ENCODE measurements around the gene VTI1A. TPM values are rescaled to one million over a fixed set of nuclear protein-coding genes. Genes with fewer than 3 reads are reported as not detected.

VTI1A gene
- polyA plus RNA-seq, 2 of the 4 experiments (the other 2 are of a cell fraction) = 17.0 to 25.3 TPM

DNA sequence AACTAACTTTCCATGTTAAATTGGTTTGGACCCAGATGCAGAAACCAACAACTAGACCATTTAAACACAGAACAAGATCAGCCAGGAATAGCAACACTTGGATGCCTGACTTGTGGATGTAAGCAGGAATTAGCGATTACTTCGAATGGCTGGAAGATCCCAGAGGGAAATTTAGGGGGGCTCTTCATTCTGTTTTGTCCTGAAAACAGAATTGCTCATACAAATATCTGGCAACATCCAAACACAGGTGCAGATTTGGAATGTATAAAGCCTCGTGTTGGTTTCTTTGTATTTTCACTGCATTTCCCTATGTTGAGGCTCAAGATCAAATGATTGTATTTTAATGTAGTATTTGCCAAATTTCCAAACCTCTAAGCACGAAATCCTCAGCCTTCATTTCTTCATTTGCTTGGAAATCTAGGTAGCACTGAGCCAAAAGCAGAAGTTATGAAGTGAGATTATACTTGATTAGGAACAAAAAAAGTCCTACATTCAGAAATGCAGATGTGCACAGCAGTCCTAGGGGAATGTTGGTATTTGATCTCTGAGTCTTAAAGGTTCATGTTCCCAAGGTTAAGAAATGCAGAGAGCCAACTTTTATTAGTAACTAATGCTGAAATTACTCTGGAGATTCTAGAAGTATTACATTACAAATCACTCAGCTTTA, 254.3 kb downstream of the VTI1A start (continued):
- no peak for TF ChIP-seq PHF8 (IDR thresholded peaks at IDR 0.05; ENCODE audit: borderline replicate concordance, low read depth)
- no peak for TF ChIP-seq RAD21 (conservative IDR thresholded peaks at IDR 0.05 in 1 of 2, IDR thresholded peaks at IDR 0.05 in 1 of 2)
- TF ChIP-seq EP300 (IDR thresholded peaks at IDR 0.05) = no peak
- TF ChIP-seq, protein P1, sequence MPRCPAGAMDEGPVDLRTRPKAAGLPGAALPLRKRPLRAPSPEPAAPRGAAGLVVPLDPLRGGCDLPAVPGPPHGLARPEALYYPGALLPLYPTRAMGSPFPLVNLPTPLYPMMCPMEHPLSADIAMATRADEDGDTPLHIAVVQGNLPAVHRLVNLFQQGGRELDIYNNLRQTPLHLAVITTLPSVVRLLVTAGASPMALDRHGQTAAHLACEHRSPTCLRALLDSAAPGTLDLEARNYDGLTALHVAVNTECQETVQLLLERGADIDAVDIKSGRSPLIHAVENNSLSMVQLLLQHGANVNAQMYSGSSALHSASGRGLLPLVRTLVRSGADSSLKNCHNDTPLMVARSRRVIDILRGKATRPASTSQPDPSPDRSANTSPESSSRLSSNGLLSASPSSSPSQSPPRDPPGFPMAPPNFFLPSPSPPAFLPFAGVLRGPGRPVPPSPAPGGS (IDR thresholded peaks at IDR 0.05) = no peak

DNA sequence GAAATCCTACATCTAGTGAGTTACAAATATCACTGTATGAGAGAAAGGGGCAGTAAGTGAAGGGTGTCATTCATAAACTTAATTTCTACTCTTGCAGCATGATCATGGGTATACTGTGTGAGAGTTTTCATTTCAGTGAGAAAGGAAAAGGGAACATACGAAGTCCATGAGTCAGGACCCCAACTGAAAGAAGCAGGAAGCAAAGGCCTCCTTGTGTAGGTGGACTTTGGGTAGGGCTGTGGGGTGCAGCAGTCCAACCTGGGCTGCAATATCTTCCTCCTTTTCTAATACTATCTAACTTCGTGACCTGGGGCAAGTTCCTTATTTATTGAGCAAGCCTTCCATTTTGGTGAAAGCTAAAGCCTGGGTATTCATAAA, 254.9 kb downstream of the VTI1A start:
- ChIA-PET POLR2A (no interaction called here), CTCF (no interaction called here)
- Histone ChIP-seq H3K9me3 (no peaks in the 10 kb centered on the region), H3K4me2 (no peak overlapping the region), H3K4me3 (no peak overlapping the region), H3K4me1 (no peaks in the 10 kb centered on the region), H3K27ac (no peak overlapping the region)
- WGBS (ENCODE audit: missing lambda C conversion rate) = 87% methylated on average over 2 of the region's 2 CpGs
- FAIRE-seq = no peak
- no peak for DNase-seq (ENCODE audit: low read depth in 1 of 2, low spot score in 1 of 2)
- TF ChIP-seq RCOR1 (IDR thresholded peaks at IDR 0.05; ENCODE audit: low read depth, low read length) (no peak), HOXB13 (CRISPR knock-in tag; IDR thresholded peaks at IDR 0.05; ENCODE audit: low read depth) (no peak), RFX5 (IDR thresholded peaks at IDR 0.05) (no peak), TP53 (CRISPR knock-in tag; IDR thresholded peaks at IDR 0.05) (no peak), FOXS1 (CRISPR knock-in tag; IDR thresholded peaks at IDR 0.05) (no peak), JUN (IDR thresholded peaks at IDR 0.05) (no peak), TFCP2L1 (CRISPR knock-in tag; IDR thresholded peaks at IDR 0.05) (no peak), NPAS2 (CRISPR knock-in tag; IDR thresholded peaks at IDR 0.05; ENCODE audit: borderline replicate concordance) (no peak)
- TF ChIP-seq, protein P2, sequence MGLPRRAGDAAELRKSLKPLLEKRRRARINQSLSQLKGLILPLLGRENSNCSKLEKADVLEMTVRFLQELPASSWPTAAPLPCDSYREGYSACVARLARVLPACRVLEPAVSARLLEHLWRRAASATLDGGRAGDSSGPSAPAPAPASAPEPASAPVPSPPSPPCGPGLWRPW (IDR thresholded peaks at IDR 0.05) = no peak
- TF ChIP-seq, protein P3, sequence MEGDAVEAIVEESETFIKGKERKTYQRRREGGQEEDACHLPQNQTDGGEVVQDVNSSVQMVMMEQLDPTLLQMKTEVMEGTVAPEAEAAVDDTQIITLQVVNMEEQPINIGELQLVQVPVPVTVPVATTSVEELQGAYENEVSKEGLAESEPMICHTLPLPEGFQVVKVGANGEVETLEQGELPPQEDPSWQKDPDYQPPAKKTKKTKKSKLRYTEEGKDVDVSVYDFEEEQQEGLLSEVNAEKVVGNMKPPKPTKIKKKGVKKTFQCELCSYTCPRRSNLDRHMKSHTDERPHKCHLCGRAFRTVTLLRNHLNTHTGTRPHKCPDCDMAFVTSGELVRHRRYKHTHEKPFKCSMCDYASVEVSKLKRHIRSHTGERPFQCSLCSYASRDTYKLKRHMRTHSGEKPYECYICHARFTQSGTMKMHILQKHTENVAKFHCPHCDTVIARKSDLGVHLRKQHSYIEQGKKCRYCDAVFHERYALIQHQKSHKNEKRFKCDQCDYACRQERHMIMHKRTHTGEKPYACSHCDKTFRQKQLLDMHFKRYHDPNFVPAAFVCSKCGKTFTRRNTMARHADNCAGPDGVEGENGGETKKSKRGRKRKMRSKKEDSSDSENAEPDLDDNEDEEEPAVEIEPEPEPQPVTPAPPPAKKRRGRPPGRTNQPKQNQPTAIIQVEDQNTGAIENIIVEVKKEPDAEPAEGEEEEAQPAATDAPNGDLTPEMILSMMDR (IDR thresholded peaks at IDR 0.05) = no peak
- TF ChIP-seq, protein P1 (IDR thresholded peaks at IDR 0.05) = no peak
- no peak for ATAC-seq

DNA sequence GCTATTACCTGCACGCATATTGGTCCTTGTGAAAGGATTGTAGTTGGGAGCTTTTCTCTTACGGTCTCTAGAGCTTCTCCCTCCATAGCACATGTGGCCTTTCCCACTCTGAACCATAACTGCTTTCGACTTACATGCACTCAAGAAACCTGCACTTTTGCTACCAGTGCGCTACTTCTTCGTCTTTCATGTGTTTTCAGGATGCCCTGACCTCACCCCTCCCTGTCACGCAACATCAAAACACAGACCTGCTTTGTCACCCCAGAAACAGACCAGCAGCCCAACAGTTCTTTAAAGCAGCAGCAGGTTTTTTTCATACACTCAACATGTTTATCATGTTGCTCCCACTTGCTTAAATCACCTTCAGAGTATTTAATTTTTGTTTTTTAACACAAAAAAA, 259.6 kb downstream of the VTI1A start:
- ATAC-seq = no peak
- CTCF ChIA-PET = interaction anchor here (1.2 kb wide), 1 partner anchor 10 kb away, joined by 4 read pairs; no protein-coding TSS in a partner anchor
- TF ChIP-seq FOSL2 (IDR thresholded peaks at IDR 0.05) = no peak
- no peak for TF ChIP-seq FOSL2 (CRISPR knock-in tag; IDR thresholded peaks at IDR 0.05)
- no peak for TF ChIP-seq HOXB13 (CRISPR knock-in tag; IDR thresholded peaks at IDR 0.05; ENCODE audit: low read depth)
- TF ChIP-seq SMC3 (IDR thresholded peaks at IDR 0.05) = no peak
- TF ChIP-seq, protein P4, sequence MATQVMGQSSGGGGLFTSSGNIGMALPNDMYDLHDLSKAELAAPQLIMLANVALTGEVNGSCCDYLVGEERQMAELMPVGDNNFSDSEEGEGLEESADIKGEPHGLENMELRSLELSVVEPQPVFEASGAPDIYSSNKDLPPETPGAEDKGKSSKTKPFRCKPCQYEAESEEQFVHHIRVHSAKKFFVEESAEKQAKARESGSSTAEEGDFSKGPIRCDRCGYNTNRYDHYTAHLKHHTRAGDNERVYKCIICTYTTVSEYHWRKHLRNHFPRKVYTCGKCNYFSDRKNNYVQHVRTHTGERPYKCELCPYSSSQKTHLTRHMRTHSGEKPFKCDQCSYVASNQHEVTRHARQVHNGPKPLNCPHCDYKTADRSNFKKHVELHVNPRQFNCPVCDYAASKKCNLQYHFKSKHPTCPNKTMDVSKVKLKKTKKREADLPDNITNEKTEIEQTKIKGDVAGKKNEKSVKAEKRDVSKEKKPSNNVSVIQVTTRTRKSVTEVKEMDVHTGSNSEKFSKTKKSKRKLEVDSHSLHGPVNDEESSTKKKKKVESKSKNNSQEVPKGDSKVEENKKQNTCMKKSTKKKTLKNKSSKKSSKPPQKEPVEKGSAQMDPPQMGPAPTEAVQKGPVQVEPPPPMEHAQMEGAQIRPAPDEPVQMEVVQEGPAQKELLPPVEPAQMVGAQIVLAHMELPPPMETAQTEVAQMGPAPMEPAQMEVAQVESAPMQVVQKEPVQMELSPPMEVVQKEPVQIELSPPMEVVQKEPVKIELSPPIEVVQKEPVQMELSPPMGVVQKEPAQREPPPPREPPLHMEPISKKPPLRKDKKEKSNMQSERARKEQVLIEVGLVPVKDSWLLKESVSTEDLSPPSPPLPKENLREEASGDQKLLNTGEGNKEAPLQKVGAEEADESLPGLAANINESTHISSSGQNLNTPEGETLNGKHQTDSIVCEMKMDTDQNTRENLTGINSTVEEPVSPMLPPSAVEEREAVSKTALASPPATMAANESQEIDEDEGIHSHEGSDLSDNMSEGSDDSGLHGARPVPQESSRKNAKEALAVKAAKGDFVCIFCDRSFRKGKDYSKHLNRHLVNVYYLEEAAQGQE (IDR thresholded peaks at IDR 0.05) = no peak
- no peak for TF ChIP-seq PHF8 (IDR thresholded peaks at IDR 0.05; ENCODE audit: borderline replicate concordance, low read depth)
- TF ChIP-seq MAZ (IDR thresholded peaks at IDR 0.05; ENCODE audit: borderline replicate concordance, low read depth, low read length) = no peak
- TF ChIP-seq, protein P5, sequence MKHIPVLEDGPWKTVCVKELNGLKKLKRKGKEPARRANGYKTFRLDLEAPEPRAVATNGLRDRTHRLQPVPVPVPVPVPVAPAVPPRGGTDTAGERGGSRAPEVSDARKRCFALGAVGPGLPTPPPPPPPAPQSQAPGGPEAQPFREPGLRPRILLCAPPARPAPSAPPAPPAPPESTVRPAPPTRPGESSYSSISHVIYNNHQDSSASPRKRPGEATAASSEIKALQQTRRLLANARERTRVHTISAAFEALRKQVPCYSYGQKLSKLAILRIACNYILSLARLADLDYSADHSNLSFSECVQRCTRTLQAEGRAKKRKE (CRISPR knock-in tag; IDR thresholded peaks at IDR 0.05; ENCODE audit: low read depth) = no peak
- TF ChIP-seq, protein P2 (IDR thresholded peaks at IDR 0.05) = no peak
- TF ChIP-seq BHLHE40 (IDR thresholded peaks at IDR 0.05; ENCODE audit: low read depth, low read length) = no peak
- TF ChIP-seq, protein P6, sequence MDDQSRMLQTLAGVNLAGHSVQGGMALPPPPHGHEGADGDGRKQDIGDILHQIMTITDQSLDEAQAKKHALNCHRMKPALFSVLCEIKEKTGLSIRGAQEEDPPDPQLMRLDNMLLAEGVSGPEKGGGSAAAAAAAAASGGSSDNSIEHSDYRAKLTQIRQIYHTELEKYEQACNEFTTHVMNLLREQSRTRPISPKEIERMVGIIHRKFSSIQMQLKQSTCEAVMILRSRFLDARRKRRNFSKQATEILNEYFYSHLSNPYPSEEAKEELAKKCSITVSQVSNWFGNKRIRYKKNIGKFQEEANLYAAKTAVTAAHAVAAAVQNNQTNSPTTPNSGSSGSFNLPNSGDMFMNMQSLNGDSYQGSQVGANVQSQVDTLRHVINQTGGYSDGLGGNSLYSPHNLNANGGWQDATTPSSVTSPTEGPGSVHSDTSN (IDR thresholded peaks at IDR 0.05) = no peak

More for the DNA sequence above, 259.6 kb downstream of the VTI1A start:
- no peak overlapping the region for H3K4me2 ChIP-seq
- H3K9me3 ChIP-seq = no peaks in the 10 kb centered on the region
- H3K4me1 ChIP-seq = 0 out of 3 replicates have a peak, but pooled peaks cover 2% of the 10 kb centered on the region
- FAIRE-seq (no peak), DNase-seq (ENCODE audit: low read depth in 1 of 2, low spot score in 1 of 2) (no peak)
- POLR2A ChIA-PET = interaction anchor here (0.7 kb wide), 1 partner anchor 105 kb away, joined by 12 read pairs; no protein-coding TSS in a partner anchor
- WGBS (ENCODE audit: missing lambda C conversion rate) = 95% methylated on average over 6 of the region's 6 CpGs
- no peak overlapping the region for H3K4me3 ChIP-seq
- no peak overlapping the region for H3K27ac ChIP-seq

Measured in A549 (cell line).